Measurements from ENCODE around the gene SELENOV.

SELENOV gene

DNA sequence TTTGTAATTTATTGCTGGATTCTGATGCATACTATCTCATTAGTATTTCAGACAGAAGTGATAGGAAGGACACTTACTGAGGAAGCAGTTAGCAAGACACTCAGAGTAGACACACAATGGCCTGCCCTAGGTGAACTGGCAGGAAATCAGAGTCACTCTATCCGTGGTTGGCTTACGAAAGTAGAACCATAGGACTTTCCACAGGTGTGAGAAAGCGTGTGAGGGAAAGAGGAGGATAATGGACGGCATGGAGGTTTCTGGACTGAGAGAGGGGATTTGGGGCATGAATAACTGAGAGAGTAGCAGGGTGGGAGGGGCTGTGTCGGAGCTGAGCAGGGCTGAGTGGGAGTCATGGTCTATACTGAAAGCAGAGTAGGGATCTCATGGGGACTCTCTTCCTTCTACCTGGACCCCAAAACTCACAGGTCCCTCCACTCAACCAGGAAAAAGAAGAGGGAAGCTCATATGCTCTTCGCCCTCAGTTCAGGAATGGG, 43.7 kb downstream of the SELENOV start:
- DNase-seq = no peak

DNA sequence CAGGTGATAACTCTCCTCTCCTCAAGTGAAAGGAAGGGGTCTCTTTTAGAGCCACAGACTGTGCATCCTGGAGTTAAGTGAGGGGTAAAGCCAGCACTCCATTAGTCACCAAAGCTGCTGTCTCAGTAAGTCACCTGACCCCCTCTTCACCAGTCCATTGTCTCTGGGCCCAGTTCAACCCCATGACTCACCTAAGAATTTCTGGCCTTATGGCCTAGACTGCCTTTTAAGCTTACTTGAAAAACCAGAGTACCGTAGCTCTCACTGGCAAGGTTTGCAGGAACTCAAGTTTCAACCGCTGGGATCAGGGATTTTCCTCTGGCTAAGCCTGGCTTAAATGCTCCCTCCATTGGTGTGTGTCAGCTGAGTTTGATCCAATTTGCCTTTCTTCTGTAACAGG, 48.5 kb downstream of the SELENOV start:
- DNase-seq = no peak

DNA sequence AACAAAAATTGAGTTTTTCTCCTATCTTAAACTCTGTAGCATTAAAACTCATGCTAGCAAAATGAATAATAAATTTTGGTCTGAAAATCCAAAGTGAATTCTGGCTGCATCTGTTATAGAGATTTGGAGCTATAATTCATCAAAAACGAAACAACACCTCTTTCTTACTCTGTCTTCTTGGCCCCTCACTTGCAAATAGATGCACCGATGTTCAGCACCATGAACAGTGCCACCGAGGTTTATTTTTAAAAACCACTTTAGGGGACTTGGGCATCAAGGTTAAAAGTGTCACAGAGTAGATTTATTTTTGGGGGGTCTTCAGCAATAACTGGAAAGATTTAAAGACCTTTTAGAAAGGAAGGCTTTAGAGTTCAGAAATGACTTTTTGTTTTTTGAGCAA, 51.1 kb downstream of the SELENOV start:
- DNase-seq = no peak

DNA sequence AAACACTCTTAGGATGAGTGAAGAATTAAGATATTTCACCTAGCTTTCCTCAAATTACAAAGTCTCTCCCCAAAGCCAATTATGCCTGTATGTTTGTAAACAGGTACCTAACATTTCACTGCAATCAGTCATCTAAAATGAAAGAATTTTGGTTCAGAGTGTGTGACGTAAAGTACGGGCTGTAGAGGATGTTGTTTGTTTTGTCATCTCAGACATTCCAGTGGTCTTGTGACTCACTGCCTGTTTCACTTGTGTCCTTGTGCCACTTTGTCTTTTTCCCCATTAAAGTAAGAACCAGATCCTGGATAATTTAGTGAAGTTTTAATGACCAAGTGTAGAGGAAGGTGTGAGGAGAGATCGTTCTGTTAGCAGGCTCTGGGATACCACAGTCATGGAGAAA, 53.7 kb downstream of the SELENOV start:
- DNase-seq = no peak

All from Kasumi-1 (cell line).